ENCODE data around the gene MANBA.

GRCh38 chr4:102736636-102737549, 23.9 kb downstream of the MANBA start:
- TF ChIP-seq CTCF (CRISPR knock-in tag; IDR thresholded peaks at IDR 0.05) (no peak), MTA3 (CRISPR knock-in tag; IDR thresholded peaks at IDR 0.05) (no peak), CEBPZ (IDR thresholded peaks at IDR 0.05; ENCODE audit: low read length) (no peak), ZNF674 (CRISPR knock-in tag; IDR thresholded peaks at IDR 0.05; ENCODE audit: low read depth) (no peak), MXI1 (IDR thresholded peaks at IDR 0.05; ENCODE audit: borderline replicate concordance, low read depth, low read length) (no peak), JUN (CRISPR knock-in tag; IDR thresholded peaks at IDR 0.05) (no peak), ZNF350 (CRISPR knock-in tag; IDR thresholded peaks at IDR 0.05; ENCODE audit: borderline replicate concordance, low read depth) (no peak), REST (IDR thresholded peaks at IDR 0.05; ENCODE audit: borderline replicate concordance in 1 of 2, low read depth in 1 of 2, low read length in 2 of 2) (no peak)
